Mammary epithelial cell (primary cell): ENCODE results near the gene SAMD13.

Source experiments
- CTCF ChIP-seq, 2 donors: IDR thresholded peaks in 1 of 2; conservative IDR thresholded peaks in 1 of 2; 2 replicates each; pipeline ENCODE4 v1.5.1; 2011 to 2012; ENCODE audit warnings: inconsistent platforms in 2 of 2, low read length in 2 of 2, mild to moderate bottlenecking in 2 of 2, control low read depth in 1 of 2, low read depth in 1 of 2; ENCODE audit not compliant: insufficient read depth in 1 of 2; ENCODE audit errors: extremely low read depth in 1 of 2
- EZH2 ChIP-seq: IDR thresholded peaks from 2 replicates; pipeline ENCODE4 v1.6.1; 2012; ENCODE audit warnings: low read length, inconsistent platforms, borderline replicate concordance

- no peak for TF ChIP-seq CTCF (conservative IDR thresholded peaks at IDR 0.05 in 1 of 2, IDR thresholded peaks at IDR 0.05 in 1 of 2; ENCODE audit: extremely low read depth in 1 of 2, insufficient read depth in 1 of 2, low read depth in 1 of 2, low read length in 2 of 2)
- no peak for TF ChIP-seq EZH2
Observed at GRCh38 chr1:84298684-84299535, 2.6 kb upstream of the SAMD13 start.
